NCI-H2029 treated with DMSO at 0.1 percent for 48 hours (cell line): Measurements from ENCODE around the gene CDH6.

Experiments
- DNase-seq: peaks from one replicate; lab custom pipeline; 2025; lab: John Stamatoyannopoulos, UW

Gene CDH6

GRCh38 chr5:31251032-31251431 is 57.5 kb downstream of the CDH6 start:
- DNase-seq: no peak

GRCh38 chr5:31255041-31255440 is 61.6 kb downstream of the CDH6 start:
- no peak for DNase-seq

- no peak for DNase-seq
Observed at GRCh38 chr5:31268256-31268655, 74.8 kb downstream of the CDH6 start.

GRCh38 chr5:31268686-31269085 is 75.2 kb downstream of the CDH6 start:
- DNase-seq: no peak

GRCh38 chr5:31269259-31269658 is 75.8 kb downstream of the CDH6 start:
- no peak for DNase-seq

GRCh38 chr5:31270396-31270795 is 76.9 kb downstream of the CDH6 start:
- DNase-seq: peak; percentile 2

- no peak for DNase-seq
Observed at GRCh38 chr5:31271567-31271966, 78.1 kb downstream of the CDH6 start.

- no peak for DNase-seq
Observed at GRCh38 chr5:31273161-31273560, 79.7 kb downstream of the CDH6 start.

GRCh38 chr5:31273631-31274378 is 80.3 kb downstream of the CDH6 start:
- no peak for DNase-seq

GRCh38 chr5:31280210-31280609 is 86.7 kb downstream of the CDH6 start:
- DNase-seq: no peak

- no peak for DNase-seq
Observed at GRCh38 chr5:31283326-31283725, 89.8 kb downstream of the CDH6 start.

GRCh38 chr5:31285025-31285424 is 91.5 kb downstream of the CDH6 start:
- DNase-seq: no peak

GRCh38 chr5:31287985-31288384 is 94.5 kb downstream of the CDH6 start:
- DNase-seq: no peak

GRCh38 chr5:31289429-31289828 is 95.9 kb downstream of the CDH6 start:
- DNase-seq: no peak

GRCh38 chr5:31291323-31291854 is 97.9 kb downstream of the CDH6 start:
- DNase-seq: no peak

- DNase-seq: no peak
Observed at GRCh38 chr5:31300501-31300900, 107.0 kb downstream of the CDH6 start.

- DNase-seq: no peak
Observed at GRCh38 chr5:31301833-31302232, 108.3 kb downstream of the CDH6 start.

GRCh38 chr5:31303688-31304087 is 110.2 kb downstream of the CDH6 start:
- DNase-seq: no peak

- DNase-seq: no peak
Observed at GRCh38 chr5:31317665-31318064, 124.2 kb downstream of the CDH6 start.

GRCh38 chr5:31319335-31319734 is 125.8 kb downstream of the CDH6 start:
- DNase-seq: no peak

- DNase-seq: no peak
Observed at GRCh38 chr5:31322946-31323345, 129.5 kb downstream of the CDH6 start.

GRCh38 chr5:31324842-31325241 is 131.4 kb downstream of the CDH6 start:
- DNase-seq: no peak

- DNase-seq: no peak
Observed at GRCh38 chr5:31328040-31328733, 134.7 kb downstream of the CDH6 start.
